Endothelial cell of umbilical vein (primary cell): ENCODE results near the gene ITPR2. TPM values are rescaled to one million over a fixed set of nuclear protein-coding genes. Genes with fewer than 3 reads are reported as not detected.

Source experiments
- BruUV-seq: library from RNA; stranded (reverse); fragments of 400-500 nt; replicated peaks from 2 replicates; lab custom pipeline; 2021; lab: Mats Ljungman, UMichigan
- CTCF ChIA-PET: fragments of 300-600, 350-600 bp; sonication (Branson Sonifier 250); formaldehyde crosslinking; loops from one replicate; lab custom pipeline; 2021; ENCODE audit warnings: antibody characterized with exemption, inconsistent platforms; lab: Charles Lee
- POLR2A ChIA-PET: fragments of 300-600, 350-600 bp; sonication (Branson Sonifier 250); formaldehyde crosslinking; loops from one replicate; lab custom pipeline; 2021; ENCODE audit warnings: antibody characterized with exemption, inconsistent platforms; lab: Charles Lee
- DNase-seq: peaks from one replicate; pipeline ENCODE4 v3.0.0-alpha.2; 2011; ENCODE audit warnings: low read depth, low spot score
- FAIRE-seq: peaks from 2 replicates; lab custom pipeline; 2011; peaks lifted over from hg19 to GRCh38; lab: Jason Lieb, UNC
- H2AFZ ChIP-seq: 2 replicates; pipeline ENCODE4 v1.6.0; 2012; ENCODE audit warnings: low read depth, low read length, control low read depth, inconsistent platforms
- H3K27ac ChIP-seq: 2 replicates; pipeline ENCODE4 v1.5.1; 2011; ENCODE audit warnings: low read depth, mild to moderate bottlenecking, control low read depth, low read length, moderate library complexity; ENCODE audit not compliant: insufficient read depth
- H3K27me3 ChIP-seq, 2 experiments: 2 replicates each; pipeline versions ENCODE4 v1.6.0 to v1.6.1; 2011; ENCODE audit warnings: low read length in 2 of 2, mixed read lengths in 1 of 2; ENCODE audit not compliant: control insufficient read depth in 2 of 2, insufficient read depth in 2 of 2
- H3K36me3 ChIP-seq, 2 experiments: 2 replicates in 1 of 2; 3 replicates in 1 of 2; pipeline ENCODE4 v1.5.1; 2011; ENCODE audit warnings: low read length in 2 of 2, mild to moderate bottlenecking in 1 of 2, moderate library complexity in 1 of 2; ENCODE audit not compliant: control insufficient read depth in 2 of 2, insufficient read depth in 2 of 2; ENCODE audit errors: extremely low read depth in 1 of 2
- H3K4me1 ChIP-seq: 3 replicates; pipeline ENCODE4 v1.5.1; 2011; ENCODE audit warnings: mild to moderate bottlenecking, low read length; ENCODE audit not compliant: control insufficient read depth, insufficient read depth; ENCODE audit errors: extremely low read depth
- H3K4me2 ChIP-seq: 2 replicates; pipeline ENCODE4 v1.6.1; 2011; ENCODE audit warnings: low read length, control low read depth, mixed read lengths; ENCODE audit not compliant: insufficient read depth
- H3K4me3 ChIP-seq, 3 experiments: fragments of 200-600 bp in 1 of 3; sonication (generic), shearing (Covaris generic) in 1 of 3; replicated peaks in 1 of 3; 2 replicates each; pipeline ENCODE4 v1.5.1; 2011 to 2016; ENCODE audit warnings: control low read depth in 3 of 3, low read length in 3 of 3, mild to moderate bottlenecking in 2 of 3, inconsistent platforms in 1 of 3, low read depth in 1 of 3, moderate library complexity in 1 of 3; ENCODE audit not compliant: insufficient read depth in 1 of 3
- H3K79me2 ChIP-seq: 2 replicates; pipeline ENCODE4 v1.6.0; 2012; ENCODE audit warnings: low read length, inconsistent platforms; ENCODE audit not compliant: control insufficient read depth, insufficient read depth
- H3K9ac ChIP-seq: replicated peaks from 2 replicates; pipeline ENCODE3; 2011; ENCODE audit warnings: low read length, control low read depth; ENCODE audit not compliant: insufficient read depth; ENCODE audit errors: extremely low read depth
- H3K9me1 ChIP-seq: replicated peaks from 3 replicates; pipeline ENCODE4 v1.6.0; 2011; ENCODE audit warnings: mild to moderate bottlenecking, low read length; ENCODE audit not compliant: control insufficient read depth, insufficient read depth; ENCODE audit errors: extremely low read depth
- H3K9me3 ChIP-seq: replicated peaks from 2 replicates; pipeline ENCODE4 v1.5.1; 2012; ENCODE audit warnings: low read length, inconsistent platforms; ENCODE audit not compliant: control insufficient read depth, insufficient read depth
- H4K20me1 ChIP-seq: replicated peaks from 2 replicates; pipeline ENCODE3; 2011; ENCODE audit warnings: mild to moderate bottlenecking, low read length; ENCODE audit not compliant: control insufficient read depth, insufficient read depth; ENCODE audit errors: extremely low read depth
- CTCF ChIP-seq, 2 donors: IDR thresholded peaks; 1 replicate in 1 of 2; 2 replicates in 1 of 2; pipeline ENCODE4 v1.5.1; 2011; ENCODE audit warnings: low read length in 2 of 2, mild to moderate bottlenecking in 2 of 2, moderate library complexity in 2 of 2, control low read depth in 1 of 2, inconsistent platforms in 1 of 2, low read depth in 1 of 2; ENCODE audit not compliant: insufficient read depth in 1 of 2; ENCODE audit errors: extremely low read depth in 1 of 2
- EZH2 ChIP-seq: IDR thresholded peaks from 2 replicates; pipeline ENCODE4 v1.6.1; 2012; ENCODE audit warnings: borderline replicate concordance, low read depth, mild to moderate bottlenecking, moderate library complexity, low read length, inconsistent platforms; ENCODE audit not compliant: severe bottlenecking
- JUN ChIP-seq: IDR thresholded peaks from 2 replicates; pipeline ENCODE4 v1.6.1; 2011; ENCODE audit warnings: borderline replicate concordance, low read depth; ENCODE audit not compliant: insufficient read length, insufficient read depth
- MAX ChIP-seq: IDR thresholded peaks from 2 replicates; pipeline ENCODE4 v1.6.1; 2011; ENCODE audit not compliant: insufficient read depth, insufficient read length
- MYC ChIP-seq: IDR thresholded peaks from one replicate; pipeline ENCODE4 v1.6.1; 2011; ENCODE audit warnings: mild to moderate bottlenecking, low read depth, low read length
- POLR2A ChIP-seq: IDR thresholded peaks from 2 replicates; pipeline ENCODE4 v1.6.1; 2012; ENCODE audit warnings: low read depth, mild to moderate bottlenecking, control low read depth, low read length
- POLR2AphosphoS5 ChIP-seq: IDR thresholded peaks from 2 replicates; pipeline ENCODE4 v1.6.1; 2012; ENCODE audit warnings: low read depth, mild to moderate bottlenecking, control low read depth, low read length, moderate library complexity; ENCODE audit not compliant: insufficient read depth
- dilution Hi-C: fragments of 300-500 bp; cut with MboI; formaldehyde crosslinking; loops from one replicate; pipeline ENCODE4 v1.15.0; 2019; ENCODE audit warnings: low sequenced_read_pairs; ENCODE audit not compliant: extremely low pct_ligation_motif_present
- intact Hi-C: fragments of 100-400 bp; cut with micrococcal nuclease; formaldehyde crosslinking; loops from one replicate; pipeline ENCODE4 v1.10.0; 2022
- polyA plus RNA-seq, 4 experiments: library from polyadenylated mRNA; depleted of rRNA in 3 of 4; stranded (reverse) in 3 of 4; unstranded in 1 of 4; fragments of >200 nt; gene quantifications; 2 replicates each; pipeline versions ENCODE4 v1.2.1 to v1.2.3, GENCODE V29; 2011 to 2012; ENCODE audit warnings: missing spikeins in 1 of 4
- total RNA-seq: library from RNA; stranded (reverse); gene quantifications from 2 replicates; pipeline ENCODE4 v1.2.3, GENCODE V29; 2021

The ITPR2 gene
- total and polyA plus RNA-seq, 2 donors (not counting 3 experiments of a cell fraction or from before 2014, with no cell fraction given): 16.2 to 86.8 TPM

DNA sequence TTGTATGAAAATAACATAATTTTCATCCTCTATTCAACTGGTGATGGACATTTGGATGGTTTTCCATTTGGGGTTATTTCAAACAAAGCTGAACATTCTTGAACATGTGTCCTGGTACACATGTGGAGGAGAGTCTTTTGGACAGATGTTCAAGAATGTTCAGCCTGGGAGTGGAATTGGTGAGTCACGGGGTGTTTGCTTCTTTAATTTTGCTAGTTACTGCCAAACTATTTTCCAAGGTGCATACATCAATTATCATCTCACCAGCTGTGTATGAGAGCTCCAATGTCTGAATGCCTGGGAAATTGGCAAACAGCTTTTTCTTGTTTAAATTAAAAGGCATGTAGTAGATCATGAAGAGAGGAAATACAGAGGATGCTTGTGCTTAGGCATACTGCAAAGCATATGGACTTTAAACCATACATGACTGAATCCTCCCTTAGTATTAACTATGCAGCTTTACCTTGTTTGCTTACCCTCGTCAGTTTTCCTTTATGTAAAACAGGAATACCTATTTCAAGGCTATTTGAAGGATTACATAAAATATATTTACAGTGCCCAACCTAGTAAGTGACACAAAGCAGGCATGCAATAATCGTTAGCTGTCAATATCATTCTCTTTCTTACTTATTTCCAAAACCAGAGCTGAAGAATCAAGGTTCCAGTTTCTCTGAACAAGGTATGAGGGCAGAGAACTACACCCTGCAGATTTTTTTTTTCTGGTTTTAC lies 152.1 kb downstream of the ITPR2 start:
- H3K27ac ChIP-seq: peak overlapping the region; percentile 48
- H3K27me3 ChIP-seq: no peaks in the 10 kb centered on the region
- H3K9me3 ChIP-seq: no peaks in the 10 kb centered on the region
- CTCF ChIA-PET: interaction anchor here (0.6 to 3.3 kb wide), 9 partner anchors 9 to 178 kb away, joined by 3 to 15 read pairs (median 4); no protein-coding TSS in a partner anchor
- BruUV-seq: no TSS peak
- intact Hi-C loops: no loop called here
- no peaks in the 10 kb centered on the region for H4K20me1 ChIP-seq
- H3K4me3 ChIP-seq: no peak overlapping the region
- no peaks in the 10 kb centered on the region for H3K79me2 ChIP-seq
- dilution Hi-C loops: no loop called here
- H2AFZ ChIP-seq: no peak overlapping the region
- H3K4me2 ChIP-seq: peak overlapping the region; percentile 16
- peaks cover 52% of the 10 kb centered on the region for H3K4me1 ChIP-seq
- DNase-seq (peak; percentile 57), FAIRE-seq (peak; percentile 38)
- H3K9me1 ChIP-seq: no peaks in the 10 kb centered on the region
- no peak for TF ChIP-seq POLR2A
- no peak for TF ChIP-seq MAX
- no peak for TF ChIP-seq POLR2AphosphoS5
- no peak for TF ChIP-seq MYC
- no peak for TF ChIP-seq CTCF (IDR thresholded peaks at IDR 0.05; ENCODE audit: extremely low read depth in 1 of 2, insufficient read depth in 1 of 2, low read depth in 1 of 2, low read length in 2 of 2)
- TF ChIP-seq JUN: peak; percentile 51
- TF ChIP-seq EZH2: no peak
- no peak overlapping the region for H3K9ac ChIP-seq
- POLR2A ChIA-PET: no interaction called here
- peaks cover 11 to 12% of the 10 kb centered on the region in 2 experiments for H3K36me3 ChIP-seq
